ENCODE results near the gene ASB13. TPM values are rescaled to one million over a fixed set of nuclear protein-coding genes. Genes with fewer than 3 reads are reported as not detected.
A peak's percentile ranks its signal among the peaks of the same experiment; 100 is the strongest.

Gene ASB13
- total RNA-seq, 1 donor from 2014 or later: 16.6 TPM

DNA sequence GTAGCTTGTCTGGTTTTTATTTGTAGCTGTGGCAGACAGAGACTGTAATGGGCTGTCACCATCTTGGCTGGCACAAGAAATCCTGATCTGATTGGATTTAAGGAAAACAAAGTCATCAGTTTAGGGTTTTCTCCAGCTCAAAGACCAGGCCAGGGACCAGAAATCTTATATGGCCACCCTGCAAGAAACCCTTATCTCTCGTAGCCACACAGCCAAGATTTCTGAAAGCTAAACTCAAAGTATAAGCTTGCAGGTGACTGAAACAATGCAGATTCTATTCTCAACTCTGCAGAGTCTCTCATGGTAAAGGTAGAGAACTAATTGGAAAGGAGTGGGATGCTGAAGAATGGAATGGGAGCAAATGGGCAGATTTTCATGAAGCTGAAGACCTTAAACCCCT is 3.2 kb upstream of the ASB13 start:
- no peak for DNase-seq (ENCODE audit: low read depth)

- DNase-seq (ENCODE audit: low read depth): no peak
These were observed 2.0 kb upstream of the ASB13 start for GRCh38 chr10:5668429-5668828.

DNA sequence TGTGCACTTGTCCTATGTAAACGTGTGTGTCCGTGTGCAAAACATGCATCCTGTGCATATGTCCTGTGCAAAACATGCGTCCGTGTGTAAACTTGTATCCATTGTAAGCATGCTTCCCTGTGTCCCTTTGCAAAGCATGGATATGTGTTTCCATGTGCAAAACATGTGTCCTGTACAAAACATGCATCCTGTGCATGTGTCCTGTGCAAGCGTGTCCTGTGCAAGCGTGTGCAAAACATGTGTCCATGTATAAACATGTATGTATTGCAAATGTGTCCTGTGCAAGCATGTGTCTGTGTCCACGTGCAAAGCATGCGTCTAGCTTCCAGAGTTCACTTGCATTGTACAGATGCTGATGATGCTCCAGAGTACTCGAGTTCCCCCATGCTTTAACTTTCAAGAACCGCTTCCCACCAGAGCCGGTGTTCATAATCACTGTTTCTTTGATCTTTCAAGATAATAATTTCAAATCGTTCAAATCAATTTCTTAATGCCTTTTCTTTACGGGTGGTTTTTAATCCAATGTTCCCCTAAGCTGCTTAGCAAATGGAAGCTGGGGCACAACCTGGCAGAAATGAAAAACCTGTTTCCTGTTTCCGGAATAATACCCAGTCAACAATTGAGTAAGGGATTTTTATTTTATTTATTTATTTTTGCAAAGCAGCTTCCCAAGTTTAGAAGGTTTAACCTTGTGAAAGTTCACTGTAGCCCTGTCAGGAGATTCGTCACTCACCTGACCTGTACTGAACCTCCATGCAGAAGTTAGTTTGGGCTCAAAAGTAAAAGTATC is 641 bp upstream of the ASB13 start:
- no peak for DNase-seq (ENCODE audit: low read depth)

DNA sequence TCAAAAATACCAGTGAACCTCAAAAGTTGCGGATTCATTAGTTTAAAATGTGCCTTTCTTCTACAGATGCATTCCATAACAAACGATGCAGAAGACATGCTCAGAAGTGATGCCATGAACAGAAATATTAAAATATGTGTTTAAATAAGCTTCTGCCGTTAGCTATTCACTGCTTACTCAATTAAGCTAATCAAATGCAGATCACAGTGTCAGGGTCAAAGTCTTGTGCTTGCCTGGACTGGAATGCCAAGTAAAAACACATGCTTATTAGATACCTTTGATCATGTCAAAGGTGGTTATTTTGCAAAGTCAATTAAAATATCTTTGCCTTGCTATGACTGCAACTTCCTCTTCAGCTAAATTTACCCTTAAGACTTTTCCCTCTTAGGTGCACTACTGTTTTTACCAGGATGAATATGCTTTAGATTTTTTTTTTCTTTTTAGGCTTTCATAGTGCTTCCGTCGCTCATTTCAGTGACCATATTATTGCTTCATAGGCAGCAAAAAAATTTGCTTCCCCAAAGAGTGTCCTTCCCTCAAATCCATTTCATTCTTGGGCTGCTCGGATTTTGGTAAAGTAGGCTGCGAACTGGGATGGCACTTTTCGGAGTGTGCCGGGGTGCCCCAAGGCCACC is 905 bp downstream of the ASB13 start:
- DNase-seq (ENCODE audit: low read depth): peak; percentile 47

DNA sequence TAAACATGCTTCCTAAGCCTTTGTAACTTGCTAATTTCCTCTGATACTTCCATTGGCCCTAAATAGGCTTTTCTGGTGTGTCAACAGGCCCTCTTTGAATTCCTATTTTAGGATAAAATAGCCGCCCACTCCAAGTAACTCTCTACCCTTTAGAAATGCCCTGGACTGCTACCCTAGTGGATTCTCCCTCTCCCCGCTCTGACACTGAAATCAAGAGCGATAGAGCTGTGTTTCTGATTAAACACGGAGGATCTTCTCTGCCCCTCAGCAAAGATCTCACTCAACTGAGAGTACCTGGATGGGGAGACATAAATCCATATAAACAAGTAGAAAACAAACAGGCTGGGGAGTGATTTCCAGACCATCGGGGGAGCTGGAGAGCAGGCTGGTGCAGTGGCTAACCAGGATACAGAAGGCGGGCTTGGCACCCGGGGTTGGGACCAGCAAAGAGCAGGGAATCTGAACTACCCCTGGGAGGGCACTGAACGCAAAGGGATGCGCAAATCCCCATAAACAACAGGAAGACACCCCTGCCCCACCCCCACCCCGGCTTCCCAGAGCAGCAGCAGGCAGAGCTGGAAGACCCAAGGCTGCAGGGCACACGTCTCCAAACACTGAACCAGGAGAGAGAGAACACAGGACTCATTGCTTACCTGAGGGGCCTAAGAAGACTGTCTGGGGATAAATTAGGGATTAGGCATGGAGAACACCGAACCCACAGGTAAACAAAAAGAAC is 2.5 kb downstream of the ASB13 start:
- no peak for DNase-seq (ENCODE audit: low read depth)

DNA sequence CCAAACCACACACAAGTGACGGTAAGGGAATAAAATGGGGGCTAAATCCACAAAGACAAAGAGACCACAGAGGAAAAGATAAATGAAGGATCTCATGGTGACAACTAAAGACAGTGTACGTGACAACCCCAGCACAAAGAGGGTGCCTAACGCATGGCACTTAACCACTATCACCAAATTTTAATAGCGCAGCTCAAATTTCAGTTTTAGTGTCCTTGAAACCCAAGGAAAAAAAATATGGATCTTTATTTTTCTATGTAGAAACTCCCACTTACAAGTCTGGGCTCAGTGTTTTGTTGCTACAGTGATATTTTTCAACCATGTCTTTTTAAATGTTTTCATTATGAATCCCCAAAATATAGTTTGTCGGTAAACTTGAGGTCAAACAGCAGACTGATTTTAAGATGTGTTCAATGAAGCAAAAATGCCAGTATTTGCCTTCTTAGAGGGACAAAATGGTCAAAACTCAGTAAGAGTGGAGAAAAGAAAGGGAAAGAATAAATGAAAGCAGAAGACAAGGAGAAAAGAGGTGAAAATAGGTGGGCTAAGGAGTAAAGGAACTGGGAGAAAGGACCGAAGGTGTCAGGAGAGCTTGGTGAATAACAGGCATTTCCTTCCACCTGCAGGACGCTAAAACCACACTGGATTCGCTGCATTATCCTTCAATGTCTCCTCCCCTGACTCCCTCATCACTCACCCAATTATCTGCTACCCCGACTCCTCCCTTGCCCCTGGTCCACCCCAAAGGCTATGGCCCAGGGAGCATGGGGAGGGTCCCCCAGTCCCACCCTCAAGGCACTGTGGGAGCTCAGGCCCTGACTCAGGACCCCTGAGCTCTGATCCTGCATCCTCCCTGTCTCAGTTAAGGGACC is 3.5 kb downstream of the ASB13 start:
- DNase-seq (ENCODE audit: low read depth): no peak

DNA sequence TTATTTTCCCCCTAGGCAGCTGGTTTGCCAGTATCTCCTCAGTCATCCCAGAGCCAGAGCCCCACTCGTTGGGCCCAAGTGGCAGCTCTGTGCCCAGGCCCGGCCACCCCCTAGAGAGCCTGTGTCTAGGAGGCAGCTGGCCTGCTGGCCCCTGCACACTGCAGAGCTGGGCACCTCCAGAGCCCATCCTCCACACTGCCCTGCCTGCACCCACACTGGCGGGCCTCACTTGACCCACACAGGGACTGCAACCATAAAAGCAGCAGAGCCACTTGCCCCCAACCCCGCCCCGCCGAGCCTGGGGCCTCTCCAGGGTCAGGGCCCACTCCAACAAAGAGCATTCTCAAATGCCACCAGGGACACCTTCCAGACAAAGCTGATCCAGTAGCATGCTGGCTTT is 5.4 kb downstream of the ASB13 start:
- no peak for DNase-seq (ENCODE audit: low read depth)

GRCh38 chr10:5659702-5660528 is 6.5 kb downstream of the ASB13 start:
- peak; percentile 93 for DNase-seq (ENCODE audit: low read depth)

GRCh38 chr10:5658871-5659618 is 7.3 kb downstream of the ASB13 start:
- DNase-seq (ENCODE audit: low read depth): no peak

- DNase-seq (ENCODE audit: low read depth): no peak
These were observed 9.4 kb downstream of the ASB13 start for GRCh38 chr10:5656737-5657579.

DNA sequence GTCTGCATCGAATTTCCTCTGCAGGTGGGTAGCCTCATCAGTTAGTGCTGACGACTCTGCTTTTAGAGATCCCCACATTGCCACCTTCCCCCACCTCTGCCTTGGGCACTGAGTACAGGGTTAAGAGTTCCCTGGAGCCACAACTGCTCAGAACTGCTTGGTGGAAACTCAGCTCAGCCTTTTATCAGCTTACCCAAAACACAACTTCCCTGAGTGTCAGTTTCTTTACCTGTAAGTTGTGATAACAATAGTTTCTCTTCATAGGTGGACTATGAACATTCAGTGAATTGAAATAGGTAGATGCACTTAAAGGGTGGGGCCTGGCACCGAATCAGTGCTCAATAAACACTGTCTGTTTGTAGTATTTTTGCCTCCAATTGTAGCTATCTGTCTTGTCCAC is 11.3 kb downstream of the ASB13 start:
- no peak for DNase-seq (ENCODE audit: low read depth)

DNA sequence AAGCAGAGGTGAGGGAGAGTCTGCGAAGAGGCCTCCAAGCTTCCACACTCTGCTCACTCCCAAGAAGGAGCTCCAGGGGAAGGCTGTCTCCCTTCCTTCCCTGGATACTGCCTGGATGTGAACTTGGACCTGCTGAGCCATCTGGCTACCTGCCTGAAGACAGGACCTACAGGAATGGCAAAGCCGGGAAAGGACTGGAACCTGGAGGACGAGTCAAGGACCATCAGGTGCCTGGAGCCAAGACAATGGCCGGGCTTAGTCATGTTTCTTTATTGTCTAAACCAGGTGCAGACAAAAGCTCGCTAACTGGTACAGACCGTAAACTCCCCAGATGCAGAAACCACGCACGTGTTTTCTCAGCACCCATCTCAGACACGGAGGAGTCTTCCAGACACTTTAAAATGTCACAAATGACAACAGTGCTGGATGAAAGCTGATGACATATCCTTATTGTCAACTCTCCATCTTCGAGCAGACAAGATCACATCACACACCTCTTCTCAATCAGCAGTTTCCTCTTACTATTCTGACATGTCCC is 12.1 kb downstream of the ASB13 start:
- DNase-seq (ENCODE audit: low read depth): no peak

- DNase-seq (ENCODE audit: low read depth): no peak
These were observed 13.6 kb downstream of the ASB13 start for GRCh38 chr10:5652746-5653145.

- no peak for DNase-seq (ENCODE audit: low read depth)
These were observed 15.0 kb downstream of the ASB13 start for GRCh38 chr10:5651388-5651764.

DNA sequence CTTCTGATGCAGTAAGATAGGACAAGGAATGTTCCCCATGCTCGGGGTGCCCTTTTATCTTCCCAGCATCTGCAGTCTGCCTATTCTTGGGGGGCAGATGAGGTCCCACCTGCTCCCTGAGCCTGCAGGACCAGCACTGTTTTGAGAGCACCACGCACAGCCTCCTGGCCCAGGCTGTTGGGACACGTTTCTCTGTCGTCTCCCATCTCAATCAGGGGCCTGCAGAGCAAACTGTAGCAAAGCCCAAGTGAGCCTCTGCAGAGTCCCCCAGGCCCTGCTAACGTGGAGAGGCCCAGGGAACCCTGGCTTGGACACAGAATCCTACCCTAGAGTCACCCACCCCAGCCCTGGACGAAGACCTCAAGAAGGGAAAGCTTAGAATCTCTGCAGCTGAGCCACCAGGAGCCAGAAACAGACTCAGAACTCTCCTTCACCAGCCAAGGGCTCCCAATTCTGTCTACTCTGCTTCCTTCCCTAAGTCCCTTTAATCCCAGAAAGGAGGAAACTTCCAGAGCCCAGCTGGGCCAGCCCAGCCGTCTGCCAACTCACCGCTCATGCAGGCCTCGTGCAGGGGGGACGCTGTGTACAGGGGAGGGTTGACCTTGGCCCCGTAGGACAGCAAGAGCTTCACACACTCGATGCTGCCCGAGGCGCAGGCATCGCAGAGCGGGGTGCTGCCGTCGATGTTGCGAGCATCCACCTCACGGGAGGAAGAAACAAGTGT is 15.6 kb downstream of the ASB13 start:
- no peak for DNase-seq (ENCODE audit: low read depth)

GRCh38 chr10:5649746-5650145 is 16.6 kb downstream of the ASB13 start:
- DNase-seq (ENCODE audit: low read depth): no peak

GRCh38 chr10:5648494-5649457 is 17.6 kb downstream of the ASB13 start:
- DNase-seq (ENCODE audit: low read depth): no peak
